Measurements from ENCODE around the gene USP12.

Gene USP12

GRCh38 chr13:27101289-27101688 is 70.3 kb downstream of the USP12 start:
- no peak for TF ChIP-seq CTCF (IDR thresholded peaks at IDR 0.05; ENCODE audit: insufficient read depth, low read depth, low read length, missing control alignments)
- no peak overlapping the region for H3K4me3 ChIP-seq (ENCODE audit: low read depth, low read length)
- no peak for DNase-seq (ENCODE audit: low read depth)

GRCh38 chr13:27097691-27098090 is 73.9 kb downstream of the USP12 start:
- DNase-seq (ENCODE audit: low read depth) = no peak
- no peak for TF ChIP-seq CTCF (IDR thresholded peaks at IDR 0.05; ENCODE audit: insufficient read depth, low read depth, low read length, missing control alignments)
- H3K4me3 ChIP-seq (ENCODE audit: low read depth, low read length) = no peak overlapping the region

- no peak for TF ChIP-seq CTCF (IDR thresholded peaks at IDR 0.05; ENCODE audit: insufficient read depth, low read depth, low read length, missing control alignments)
Observed at GRCh38 chr13:27091451-27091850, 80.2 kb downstream of the USP12 start.

GRCh38 chr13:27088619-27089018 is 83.0 kb downstream of the USP12 start:
- no peak for DNase-seq (ENCODE audit: low read depth)
- no peak overlapping the region for H3K4me3 ChIP-seq (ENCODE audit: low read depth, low read length)
- TF ChIP-seq CTCF (IDR thresholded peaks at IDR 0.05; ENCODE audit: insufficient read depth, low read depth, low read length, missing control alignments) = no peak

More at GRCh38 chr13:27091451-27091850, 80.2 kb downstream of the USP12 start:
- H3K4me3 ChIP-seq (ENCODE audit: low read depth, low read length) = no peak overlapping the region
- no peak for DNase-seq (ENCODE audit: low read depth)

GRCh38 chr13:27086599-27087265 is 84.9 kb downstream of the USP12 start:
- no peak overlapping the region for H3K4me3 ChIP-seq (ENCODE audit: low read depth, low read length)
- no peak for TF ChIP-seq CTCF (IDR thresholded peaks at IDR 0.05; ENCODE audit: insufficient read depth, low read depth, low read length, missing control alignments)
- no peak for DNase-seq (ENCODE audit: low read depth)

GRCh38 chr13:27083183-27083582 is 88.4 kb downstream of the USP12 start:
- no peak for DNase-seq (ENCODE audit: low read depth)
- H3K4me3 ChIP-seq (ENCODE audit: low read depth, low read length) = no peak overlapping the region
- no peak for TF ChIP-seq CTCF (IDR thresholded peaks at IDR 0.05; ENCODE audit: insufficient read depth, low read depth, low read length, missing control alignments)
